ENCODE measurements around the gene RBBP8NL.

RBBP8NL gene

DNA sequence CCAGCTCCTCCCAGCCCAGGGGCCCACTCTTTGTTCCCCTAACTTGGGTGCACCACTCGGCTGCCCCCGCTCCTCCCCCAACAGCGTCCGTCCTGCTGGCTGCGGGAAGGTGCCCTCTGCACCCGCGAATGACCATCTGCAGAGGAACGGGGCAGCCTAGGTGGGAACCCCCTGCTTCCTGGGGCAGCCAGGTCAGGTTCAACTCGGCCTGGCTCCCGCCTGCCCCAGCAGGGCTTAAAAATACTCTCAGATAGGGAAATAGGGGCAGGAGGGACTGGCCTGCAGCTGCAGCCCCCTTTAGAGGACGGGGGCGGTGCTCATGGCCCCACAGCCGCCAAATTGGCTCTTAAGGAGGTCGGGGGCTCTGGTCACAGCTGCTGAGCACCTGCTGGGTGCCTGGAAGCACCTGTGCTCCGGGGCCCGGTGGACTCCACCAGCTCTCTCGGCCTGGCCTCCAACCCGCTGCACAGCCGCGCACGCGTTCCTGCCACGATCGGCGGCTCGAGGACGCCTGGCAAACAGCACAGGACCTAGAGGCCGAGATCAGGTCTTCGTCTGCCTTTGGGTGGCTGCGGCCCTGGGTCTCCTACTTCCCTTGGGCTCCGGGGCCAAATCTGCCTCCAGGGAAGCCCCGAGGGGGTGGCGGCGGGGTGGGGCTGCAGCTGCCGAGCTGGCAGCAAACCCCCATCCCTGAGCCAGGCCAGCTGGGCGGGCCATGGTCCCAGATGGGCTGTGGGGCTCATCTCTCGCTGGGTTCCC lies 59.5 kb downstream of the RBBP8NL start:
- Histone ChIP-seq H4K20me1 (ENCODE audit: low read depth, low read length) (no peaks in the 10 kb centered on the region), H3K9me2 (replicated peaks; ENCODE audit: insufficient read depth, low read length) (no peaks in the 10 kb centered on the region), H3K27me3 (ENCODE audit: low read length) (no peaks in the 10 kb centered on the region), H3K4me3 (ENCODE audit: insufficient read depth, low read length, poor library complexity, severe bottlenecking) (no peak overlapping the region), H3K79me2 (ENCODE audit: insufficient read depth, low read length) (no peaks in the 10 kb centered on the region), H3F3A (ENCODE audit: insufficient read depth) (no peaks in the 10 kb centered on the region), H3K9me3 (ENCODE audit: insufficient read depth, low read length) (no peaks in the 10 kb centered on the region), H3K36me3 (ENCODE audit: low read length) (no peaks in the 10 kb centered on the region), H3K9ac (ENCODE audit: low read length) (no peak overlapping the region), H3K27ac (ENCODE audit: low read depth, low read length) (no peak overlapping the region), H3K4me2 (ENCODE audit: low read depth, low read length, poor library complexity, severe bottlenecking) (peak overlapping the region; percentile 23), H2AFZ (ENCODE audit: low read depth, low read length, severe bottlenecking) (no peak overlapping the region)
- TF ChIP-seq, protein P1, sequence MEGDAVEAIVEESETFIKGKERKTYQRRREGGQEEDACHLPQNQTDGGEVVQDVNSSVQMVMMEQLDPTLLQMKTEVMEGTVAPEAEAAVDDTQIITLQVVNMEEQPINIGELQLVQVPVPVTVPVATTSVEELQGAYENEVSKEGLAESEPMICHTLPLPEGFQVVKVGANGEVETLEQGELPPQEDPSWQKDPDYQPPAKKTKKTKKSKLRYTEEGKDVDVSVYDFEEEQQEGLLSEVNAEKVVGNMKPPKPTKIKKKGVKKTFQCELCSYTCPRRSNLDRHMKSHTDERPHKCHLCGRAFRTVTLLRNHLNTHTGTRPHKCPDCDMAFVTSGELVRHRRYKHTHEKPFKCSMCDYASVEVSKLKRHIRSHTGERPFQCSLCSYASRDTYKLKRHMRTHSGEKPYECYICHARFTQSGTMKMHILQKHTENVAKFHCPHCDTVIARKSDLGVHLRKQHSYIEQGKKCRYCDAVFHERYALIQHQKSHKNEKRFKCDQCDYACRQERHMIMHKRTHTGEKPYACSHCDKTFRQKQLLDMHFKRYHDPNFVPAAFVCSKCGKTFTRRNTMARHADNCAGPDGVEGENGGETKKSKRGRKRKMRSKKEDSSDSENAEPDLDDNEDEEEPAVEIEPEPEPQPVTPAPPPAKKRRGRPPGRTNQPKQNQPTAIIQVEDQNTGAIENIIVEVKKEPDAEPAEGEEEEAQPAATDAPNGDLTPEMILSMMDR (IDR thresholded peaks at IDR 0.05; ENCODE audit: insufficient read depth, low read length, poor library complexity, severe bottlenecking), result no peak
- no peak for TF ChIP-seq EZH2phosphoT487 (conservative IDR thresholded peaks at IDR 0.05; ENCODE audit: low read length)

DNA sequence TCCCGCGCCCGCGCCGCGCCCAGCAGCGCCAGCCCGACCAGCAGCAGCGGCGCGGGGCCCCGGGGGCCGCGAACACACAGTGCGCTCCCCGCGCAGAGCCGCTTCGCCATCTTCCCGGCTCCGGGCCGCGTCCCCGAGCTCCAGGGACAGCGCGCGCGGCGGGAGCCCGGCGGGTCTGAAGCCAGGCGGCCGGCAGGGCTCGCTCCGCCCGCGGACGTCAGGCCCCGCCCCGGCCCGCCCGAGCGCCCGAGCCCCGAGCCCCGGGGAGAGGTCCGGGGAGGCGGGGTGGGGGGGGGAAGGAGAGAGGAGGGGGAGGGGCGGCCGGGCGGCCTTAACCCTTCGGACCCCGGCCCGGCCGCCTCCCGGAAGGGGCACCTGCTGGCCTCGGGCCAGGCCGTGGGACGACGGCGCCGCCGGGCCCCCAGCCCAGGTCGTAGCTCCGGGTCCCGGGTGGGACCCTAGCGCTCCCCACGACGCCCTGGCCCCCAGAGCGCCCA lies 60.2 kb downstream of the RBBP8NL start, which contains the start of gene LAMA5:
TSS of gene LAMA5 (minus strand) at position 177 of the 497 bp plus-strand sequence. CDS start at position 110, 67 bp downstream.
- TF ChIP-seq, protein P1 (IDR thresholded peaks at IDR 0.05; ENCODE audit: insufficient read depth, low read length, poor library complexity, severe bottlenecking), result no peak
- TF ChIP-seq EZH2phosphoT487 (conservative IDR thresholded peaks at IDR 0.05; ENCODE audit: low read length), result 0 out of 2 replicates have a peak, but pooled peaks have one; percentile 14
- Histone ChIP-seq H4K20me1 (ENCODE audit: low read depth, low read length) (no peaks in the 10 kb centered on the region), H3K27ac (ENCODE audit: low read depth, low read length) (no peak within 1 kb of the TSS), H3K4me3 (ENCODE audit: insufficient read depth, low read length, poor library complexity, severe bottlenecking) (peak within 1 kb of the TSS; percentile 36), H3K9me2 (replicated peaks; ENCODE audit: insufficient read depth, low read length) (no peaks in the 10 kb centered on the region), H3K36me3 (ENCODE audit: low read length) (no peaks in the 10 kb centered on the region), H3K79me2 (ENCODE audit: insufficient read depth, low read length) (no peaks in the 10 kb centered on the region), H3F3A (ENCODE audit: insufficient read depth) (no peaks in the 10 kb centered on the region), H3K9ac (ENCODE audit: low read length) (peak within 1 kb of the TSS; percentile 30; the same call in 1 of the 2 replicates), H2AFZ (ENCODE audit: low read depth, low read length, severe bottlenecking) (no peak within 1 kb of the TSS), H3K27me3 (ENCODE audit: low read length) (no peaks in the 10 kb centered on the region), H3K4me2 (ENCODE audit: low read depth, low read length, poor library complexity, severe bottlenecking) (peak within 1 kb of the TSS; percentile 45), H3K9me3 (ENCODE audit: insufficient read depth, low read length) (no peaks in the 10 kb centered on the region)

DNA sequence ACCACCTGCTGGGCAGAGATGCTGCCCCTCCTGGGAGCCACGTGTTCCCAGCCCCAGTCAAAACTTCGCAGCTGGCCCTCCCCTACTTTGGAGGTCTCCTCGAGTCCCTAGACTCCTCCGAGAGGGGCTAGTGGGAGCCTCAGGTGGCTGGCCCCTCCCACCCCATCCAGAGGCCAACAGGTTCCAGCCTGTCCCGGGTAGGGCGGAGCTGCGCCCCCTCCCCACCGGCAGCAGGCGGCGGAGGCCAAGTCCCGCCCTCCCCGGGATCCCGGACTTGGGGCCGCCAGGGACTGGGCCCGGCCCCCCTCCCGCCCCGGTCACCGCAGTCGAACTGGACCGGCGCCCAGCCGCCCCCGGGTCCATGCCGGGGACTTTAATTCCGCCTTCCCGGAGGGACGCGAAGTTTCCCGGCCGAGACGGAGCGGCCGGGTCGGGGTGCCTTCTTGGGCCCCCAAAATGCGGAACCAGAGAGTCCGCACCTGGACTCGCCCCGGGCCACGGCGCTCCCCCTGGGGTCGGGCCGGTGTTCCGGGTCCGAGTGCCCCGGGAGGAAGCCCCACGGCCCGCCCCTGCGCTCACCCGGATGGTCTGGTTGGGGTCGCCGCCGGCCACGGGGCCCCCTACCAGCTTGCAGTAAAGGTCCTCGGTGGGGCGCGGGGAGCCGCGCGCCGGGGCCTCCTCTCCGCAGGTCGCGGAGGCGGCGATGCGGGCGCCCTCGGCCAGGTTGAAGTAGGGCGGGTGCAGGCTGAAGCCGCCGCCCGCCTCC lies 60.8 kb downstream of the RBBP8NL start:
- Histone ChIP-seq H3K4me2 (ENCODE audit: low read depth, low read length, poor library complexity, severe bottlenecking) (peak overlapping the region; percentile 45), H3K27ac (ENCODE audit: low read depth, low read length) (no peak overlapping the region)

More for the DNA sequence above, 60.8 kb downstream of the RBBP8NL start:
- H4K20me1 ChIP-seq (ENCODE audit: low read depth, low read length), result no peaks in the 10 kb centered on the region
- no peaks in the 10 kb centered on the region for H3F3A ChIP-seq (ENCODE audit: insufficient read depth)
- H3K9ac ChIP-seq (ENCODE audit: low read length), result peak overlapping the region; percentile 30; the same call in 1 of the 2 replicates
- H3K9me3 ChIP-seq (ENCODE audit: insufficient read depth, low read length), result no peaks in the 10 kb centered on the region
- peak; percentile 95 for TF ChIP-seq EZH2phosphoT487 (conservative IDR thresholded peaks at IDR 0.05; ENCODE audit: low read length)
- TF ChIP-seq, protein P1 (IDR thresholded peaks at IDR 0.05; ENCODE audit: insufficient read depth, low read length, poor library complexity, severe bottlenecking), result no peak
- no peaks in the 10 kb centered on the region for H3K9me2 ChIP-seq (replicated peaks; ENCODE audit: insufficient read depth, low read length)
- no peaks in the 10 kb centered on the region for H3K36me3 ChIP-seq (ENCODE audit: low read length)
- H3K4me3 ChIP-seq (ENCODE audit: insufficient read depth, low read length, poor library complexity, severe bottlenecking), result peak overlapping the region; percentile 36
- H3K79me2 ChIP-seq (ENCODE audit: insufficient read depth, low read length), result no peaks in the 10 kb centered on the region
- H2AFZ ChIP-seq (ENCODE audit: low read depth, low read length, severe bottlenecking), result no peak overlapping the region
- no peaks in the 10 kb centered on the region for H3K27me3 ChIP-seq (ENCODE audit: low read length)
